Pancreas (tissue), 10 donors: ENCODE data around the gene PMS2. TPM values are rescaled to one million over a fixed set of nuclear protein-coding genes. Genes with fewer than 3 reads are reported as not detected.
"Not testable (repeated sequence)": the region's sequence is repeated elsewhere in the genome, so short reads cannot be mapped to it uniquely, and the experiment has no call there.

Experiments
- ATAC-seq, 4 donors: fragments of 200-7000 bp; cut with Tn5 transposase; one replicate each; pipeline versions ENCODE4 v1.8.0 to v1.9.1; 2020; ENCODE audit warnings: mild to moderate bottlenecking in 4 of 4, moderate library complexity in 4 of 4
- DNase-seq, 6 donors: peaks; one replicate each; pipeline ENCODE4 v3.0.0-alpha.2; 2020
- FAIRE-seq: peaks from 2 replicates; lab custom pipeline; 2012; peaks lifted over from hg19 to GRCh38; lab: Jason Lieb, UNC
- H3K27ac ChIP-seq, 4 donors: fragments of 200-600 bp; sonication (generic); 1 replicate in 3 of 4; 2 replicates in 1 of 4; pipeline versions ENCODE4 v1.5.0 to v1.8.0; 2020
- H3K27me3 ChIP-seq, 4 donors: fragments of 200-600 bp; one replicate each; pipeline ENCODE4 v1.8.0; 2021
- H3K36me3 ChIP-seq, 3 donors: fragments of 200-600 bp; sonication (generic) in 1 of 3; one replicate each; pipeline versions ENCODE4 v1.5.0 to v1.8.0; 2020 to 2021
- H3K4me1 ChIP-seq, 3 donors: fragments of 200-600 bp; one replicate each; pipeline ENCODE4 v1.8.0; 2021
- H3K4me3 ChIP-seq, 4 donors: fragments of 200-600 bp; sonication (generic) in 2 of 4; one replicate each; pipeline versions ENCODE4 v1.5.0 to v1.8.0; 2020 to 2021
- H3K9me3 ChIP-seq, 4 donors: fragments of 200-600 bp; one replicate each; pipeline ENCODE4 v1.8.0; 2021
- WGBS, 2 donors: extraction: QIAGEN DNeasy Blood & Tissue Kit; methylation state at CpG; one replicate each; pipeline ENCODE4 v1.1.7; 2013; 5-methylcytosine and 5-hydroxymethylcytosine counted together
- intact Hi-C, 3 donors: fragments of 100-400 bp; cut with DNase I; formaldehyde crosslinking; loops; one replicate each; pipeline versions ENCODE4 v1.11.1 to v1.14.2; 2022
- polyA plus RNA-seq, 2 donors: library from polyadenylated mRNA; stranded (reverse); fragments of 200-250 nt; gene quantifications; one replicate each; pipeline ENCODE4 v1.2.3, GENCODE V29; 2013
- total RNA-seq, 6 donors: library from RNA; stranded (reverse); fragmentation: NEBNext Ultra II Directional in 4 of 6; extraction: Animal tissue kit (Norgen Biotek cat#: 25700) in 4 of 6; gene quantifications; one replicate each; pipeline versions ENCODE4 v1.2.1 to v1.2.4, GENCODE V29; 2021 to 2023
- TF ChIP-seq, protein P1 (sequence below), 4 donors: fragments of 200-600 bp; sonication (generic) in 3 of 4; IDR thresholded peaks; one replicate each; pipeline versions ENCODE4 v1.5.0 to v1.8.0; 2021; ENCODE audit warnings: antibody characterized with exemption in 4 of 4
- donor health status: healthy with polysubstance abuse.
- donor health status: DM: no; HTN: no; CAD: no; lungs with moderate emphysema.
- donor health status: DM: no; HTN: no; CAD: no.
- donor health status: control.
- donor health status: control.
- donor health status: Bipolar disorder and iron deficiency.
- donor health status: DM: yes; HTN: yes; CAD: no.
- donor health status: DM: no; HTN: no; CAD: no.
- donor health status: DM: no; HTN: no; CAD: no.
- donor health status: DM: yes; HTN: yes; CAD: no.

PMS2 gene
- total RNA-seq (1 to 10 TPM; 3.4 to 7.2 (median 4.0) TPM), polyA plus RNA-seq (1 to 10 TPM; 2.0 to 4.7 TPM)

DNA sequence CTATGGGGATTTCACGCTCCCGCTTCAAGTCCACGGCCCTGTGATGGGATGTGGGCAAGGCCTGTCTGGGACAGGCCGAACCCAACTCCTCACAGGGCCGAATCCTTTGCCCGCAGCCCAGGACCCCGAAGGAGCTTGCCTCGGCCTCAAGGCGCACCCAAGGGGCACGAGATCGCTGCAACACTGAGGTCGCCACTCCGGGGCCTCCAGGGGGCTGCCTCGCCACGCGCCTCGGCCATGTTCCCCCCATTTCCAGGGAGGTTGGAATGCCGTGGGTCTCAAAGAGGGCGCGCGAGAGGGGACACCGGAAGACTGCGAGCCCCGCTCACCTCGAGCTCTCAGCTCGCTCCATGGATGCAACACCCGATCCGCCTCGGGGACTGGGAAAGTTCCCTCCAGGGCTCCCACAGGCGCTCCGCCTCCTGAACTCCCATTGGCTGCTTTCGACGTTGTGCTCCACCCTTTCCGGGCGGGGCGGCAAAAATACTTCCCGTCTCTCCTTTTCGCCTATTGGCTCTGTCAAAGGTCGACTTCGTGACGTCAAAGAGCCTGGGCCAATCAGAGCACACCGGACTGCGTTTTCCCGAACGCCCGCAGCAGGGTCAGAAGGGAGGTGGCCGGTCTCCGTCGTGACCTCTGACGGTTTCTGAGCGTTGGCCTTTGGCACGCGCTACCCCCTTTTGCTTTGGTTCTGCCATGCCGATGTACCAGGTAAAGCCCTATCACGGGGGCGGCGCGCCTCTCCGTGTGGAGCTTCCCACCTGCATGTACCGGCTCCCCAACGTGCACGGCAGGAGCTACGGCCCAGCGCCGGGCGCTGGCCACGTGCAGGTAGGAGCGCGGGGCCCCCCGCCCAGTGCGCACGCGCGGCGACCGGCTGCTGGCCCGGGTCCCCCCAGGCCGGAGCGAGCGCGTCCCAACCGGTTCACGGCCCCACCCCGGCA is at the start of gene PMS2, which contains the start of gene AIMP2:
PMS2 (minus strand) TSS at position 382 of the 944 bp plus-strand sequence; CDS start at position 352, 30 bp downstream.
AIMP2 (plus strand) TSS at position 605 of the 944 bp plus-strand sequence; CDS start at position 697, 92 bp downstream.
- DNase-seq = peak; percentile 93 to 99 (median 98)
- Histone ChIP-seq H3K4me1 (peaks cover 0 to 18% (median 6%) of the 10 kb centered on the region in 3 donors), H3K4me3 (peak within 1 kb of the TSS; percentile 61 to 70 (median 64)), H3K9me3 (no peaks in the 10 kb centered on the region), H3K36me3 (no peaks in the 10 kb centered on the region), H3K27ac (peak within 1 kb of the TSS; percentile 85 to 94 (median 88)), H3K27me3 (no peaks in the 10 kb centered on the region)
- WGBS, 2 donors = 0% methylated on average over 84 of the region's 84 CpGs
- peak; percentile 83 for FAIRE-seq
- intact Hi-C loops = no loop called here
- TF ChIP-seq, protein P1, sequence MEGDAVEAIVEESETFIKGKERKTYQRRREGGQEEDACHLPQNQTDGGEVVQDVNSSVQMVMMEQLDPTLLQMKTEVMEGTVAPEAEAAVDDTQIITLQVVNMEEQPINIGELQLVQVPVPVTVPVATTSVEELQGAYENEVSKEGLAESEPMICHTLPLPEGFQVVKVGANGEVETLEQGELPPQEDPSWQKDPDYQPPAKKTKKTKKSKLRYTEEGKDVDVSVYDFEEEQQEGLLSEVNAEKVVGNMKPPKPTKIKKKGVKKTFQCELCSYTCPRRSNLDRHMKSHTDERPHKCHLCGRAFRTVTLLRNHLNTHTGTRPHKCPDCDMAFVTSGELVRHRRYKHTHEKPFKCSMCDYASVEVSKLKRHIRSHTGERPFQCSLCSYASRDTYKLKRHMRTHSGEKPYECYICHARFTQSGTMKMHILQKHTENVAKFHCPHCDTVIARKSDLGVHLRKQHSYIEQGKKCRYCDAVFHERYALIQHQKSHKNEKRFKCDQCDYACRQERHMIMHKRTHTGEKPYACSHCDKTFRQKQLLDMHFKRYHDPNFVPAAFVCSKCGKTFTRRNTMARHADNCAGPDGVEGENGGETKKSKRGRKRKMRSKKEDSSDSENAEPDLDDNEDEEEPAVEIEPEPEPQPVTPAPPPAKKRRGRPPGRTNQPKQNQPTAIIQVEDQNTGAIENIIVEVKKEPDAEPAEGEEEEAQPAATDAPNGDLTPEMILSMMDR (IDR thresholded peaks at IDR 0.05) = no peak
- ATAC-seq = peak; percentile 95 to 97 (median 96)

DNA sequence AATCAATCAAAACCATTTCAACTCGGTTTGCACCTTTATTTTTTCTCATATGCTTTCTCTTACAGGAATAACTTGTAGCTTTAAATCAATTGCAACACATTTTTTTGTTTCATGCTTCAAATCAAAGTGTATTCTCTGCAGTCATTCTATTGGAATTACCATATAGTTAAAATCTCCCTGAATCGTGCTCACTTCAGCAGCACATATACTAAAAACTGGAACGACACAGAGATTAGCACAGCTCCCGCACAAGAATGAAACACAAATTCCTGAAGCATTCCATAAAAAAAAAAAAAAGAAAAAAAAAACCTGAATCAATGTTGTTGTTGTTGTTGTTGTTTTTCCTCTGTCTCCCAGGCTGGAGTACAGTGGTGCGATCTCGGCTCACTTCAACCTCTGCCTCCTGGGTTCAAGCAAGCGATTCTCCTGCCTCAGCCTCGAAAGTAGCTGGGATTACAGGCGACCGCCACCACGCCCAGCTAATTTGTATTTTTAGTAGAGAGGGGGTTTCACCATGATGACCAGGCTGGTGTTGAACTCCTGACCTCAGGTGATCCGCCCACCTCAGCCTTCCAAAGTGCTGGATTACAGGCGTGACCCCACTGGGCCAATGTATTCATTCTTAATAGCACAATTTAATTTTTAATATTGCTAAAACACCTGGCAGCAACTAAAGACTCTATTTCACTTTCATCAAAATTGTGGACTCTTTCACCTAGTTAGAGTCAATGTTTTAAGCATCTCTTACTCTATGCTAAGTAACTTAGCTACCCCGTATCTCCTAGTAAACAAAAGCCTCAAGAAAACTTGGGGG is 48.7 kb upstream of the PMS2 start:
- no peaks in the 10 kb centered on the region for H3K27me3 ChIP-seq
- intact Hi-C loops = no loop called here
- 35 to 52% methylated on average over 14 of the region's 14 CpGs for WGBS, 2 donors
- H3K27ac ChIP-seq = peak overlapping the region in 2 of 4 donors; percentile 89 to 92
- ATAC-seq = no peak
- H3K9me3 ChIP-seq = no peaks in the 10 kb centered on the region
- TF ChIP-seq, protein P1 (IDR thresholded peaks at IDR 0.05) = no peak
- peaks cover 0 to 13% (median 9%) of the 10 kb centered on the region in 3 donors for H3K36me3 ChIP-seq
- DNase-seq = no peak
- peaks cover 6 to 7% (median 7%) of the 10 kb centered on the region in 3 donors for H3K4me1 ChIP-seq
- H3K4me3 ChIP-seq = peak overlapping the region; percentile 79 to 99 (median 81)
- FAIRE-seq = no peak

DNA sequence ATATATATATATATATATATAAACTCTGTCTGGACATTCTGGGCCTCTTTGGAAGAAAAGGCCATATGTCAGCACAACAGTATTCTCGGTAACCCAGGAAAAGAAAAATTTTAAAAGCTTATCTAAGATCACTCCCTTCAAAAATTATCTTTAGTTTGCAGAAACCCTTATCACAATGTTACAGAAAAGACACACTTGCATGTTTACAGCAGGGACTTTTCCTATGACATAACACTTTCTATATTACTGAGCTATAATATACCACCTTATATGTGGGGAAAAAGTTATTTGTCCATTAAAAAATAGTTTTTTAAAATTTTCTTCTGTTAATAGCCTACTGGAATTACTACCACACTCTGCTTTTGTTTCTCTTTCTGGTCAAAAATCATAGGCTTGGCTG is 47.8 kb upstream of the PMS2 start:
- TF ChIP-seq, protein P1 (IDR thresholded peaks at IDR 0.05) = no peak
- ATAC-seq (no peak), FAIRE-seq (no peak), DNase-seq (no peak)
- Histone ChIP-seq H3K36me3 (peaks cover 0 to 13% (median 9%) of the 10 kb centered on the region in 3 donors), H3K27me3 (no peaks in the 10 kb centered on the region), H3K9me3 (no peaks in the 10 kb centered on the region), H3K4me1 (peaks cover 6 to 7% (median 7%) of the 10 kb centered on the region in 3 donors), H3K27ac (no peak overlapping the region), H3K4me3 (no peak overlapping the region)
- intact Hi-C loops = no loop called here
- 22 to 33% methylated on average over 1 of the region's 1 CpG for WGBS, 2 donors

- FAIRE-seq, DNase-seq, H3K27ac ChIP-seq, H3K4me3 ChIP-seq, H3K27me3 ChIP-seq, ATAC-seq, intact Hi-C loops, H3K4me1 ChIP-seq, H3K9me3 ChIP-seq: not testable (repeated sequence)
- H3K36me3 ChIP-seq = peaks cover 9 to 33% (median 16%) of the 10 kb centered on the region in 3 donors
- WGBS, 2 donors = 91 to 92% methylated on average over 9 of the region's 9 CpGs
These were observed 42.3 kb upstream of the PMS2 start for GRCh38 chr7:6051185-6051584.

- Histone ChIP-seq H3K36me3 (peaks cover 9 to 38% (median 21%) of the 10 kb centered on the region in 3 donors), H3K4me1 (no peaks in the 10 kb centered on the region), H3K27me3 (no peaks in the 10 kb centered on the region), H3K9me3 (no peaks in the 10 kb centered on the region), H3K4me3 (no peak overlapping the region), H3K27ac (no peak overlapping the region)
- DNase-seq (no peak), ATAC-seq (no peak), FAIRE-seq (no peak)
- TF ChIP-seq, protein P1 (IDR thresholded peaks at IDR 0.05) = no peak
- intact Hi-C loops = no loop called here
- 80 to 81% methylated on average over 4 of the region's 4 CpGs for WGBS, 2 donors
These were observed 40.9 kb upstream of the PMS2 start for GRCh38 chr7:6049780-6050179.
